Ectodermal cell (in vitro differentiated cells): ENCODE results near the gene TMF1.

Experiments used
- H3K27ac ChIP-seq: 2 replicates; pipeline ENCODE4 v1.7.0; 2013; ENCODE audit warnings: mild to moderate bottlenecking, low read depth, low read length; ENCODE audit not compliant: insufficient read depth, poor library complexity, severe bottlenecking
- H3K27me3 ChIP-seq: 2 replicates; pipeline ENCODE4 v1.7.0; 2013; ENCODE audit warnings: mild to moderate bottlenecking, low read length; ENCODE audit not compliant: insufficient read depth, control insufficient read depth, poor library complexity, severe bottlenecking
- H3K36me3 ChIP-seq: one replicate; pipeline ENCODE4 v1.7.0; 2013; ENCODE audit warnings: low read length; ENCODE audit not compliant: control insufficient read depth, insufficient read depth
- H3K4me1 ChIP-seq: one replicate; pipeline ENCODE4 v1.7.0; 2013; ENCODE audit warnings: low read length; ENCODE audit not compliant: control insufficient read depth, insufficient read depth
- H3K4me3 ChIP-seq: 2 replicates; pipeline ENCODE4 v1.7.0; 2013; ENCODE audit warnings: low read depth, low read length, control low read depth; ENCODE audit not compliant: insufficient read depth
- H3K9me3 ChIP-seq: 2 replicates; pipeline ENCODE4 v1.7.0; 2013; ENCODE audit warnings: mild to moderate bottlenecking, low read length, moderate library complexity; ENCODE audit not compliant: control insufficient read depth
- WGBS, 2 experiments: methylation state at CpG; one replicate each; pipeline ENCODE4 v1.1.7; 2013; ENCODE audit warnings: missing lambda C conversion rate in 2 of 2; 5-methylcytosine and 5-hydroxymethylcytosine counted together

TMF1 gene

DNA sequence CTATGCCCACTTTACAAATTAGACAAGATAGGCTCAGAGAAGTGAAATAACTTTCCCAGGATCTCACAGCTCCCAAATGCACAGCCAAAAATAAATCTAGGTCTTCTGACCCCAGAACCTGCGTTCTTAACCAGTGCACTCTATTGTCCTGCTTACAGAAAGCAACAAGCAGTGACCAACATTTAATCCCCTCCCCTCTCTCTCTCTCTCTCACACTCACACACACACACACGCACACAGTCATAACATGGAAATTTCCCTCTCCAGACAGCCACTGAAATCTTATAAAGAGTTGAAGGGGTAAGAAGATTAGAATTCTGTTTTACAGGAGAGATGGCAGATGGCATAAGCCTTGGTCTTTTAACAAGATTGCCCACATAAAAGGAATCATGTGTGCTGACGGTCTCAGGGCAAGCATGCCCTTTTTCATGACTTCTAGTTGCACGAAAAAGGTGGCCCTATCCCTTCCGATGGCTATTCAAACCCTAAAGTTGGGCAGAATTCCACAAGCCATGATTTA, 68.1 kb downstream of the TMF1 start:
- Histone ChIP-seq H3K27me3 (no peaks in the 10 kb centered on the region), H3K4me3 (no peak overlapping the region), H3K4me1 (no peaks in the 10 kb centered on the region), H3K9me3 (no peaks in the 10 kb centered on the region), H3K27ac (no peak overlapping the region), H3K36me3 (no peaks in the 10 kb centered on the region)
- WGBS, 2 experiments, result 91 to 94% methylated on average over 4 to 5 of the region's 5 CpGs

DNA sequence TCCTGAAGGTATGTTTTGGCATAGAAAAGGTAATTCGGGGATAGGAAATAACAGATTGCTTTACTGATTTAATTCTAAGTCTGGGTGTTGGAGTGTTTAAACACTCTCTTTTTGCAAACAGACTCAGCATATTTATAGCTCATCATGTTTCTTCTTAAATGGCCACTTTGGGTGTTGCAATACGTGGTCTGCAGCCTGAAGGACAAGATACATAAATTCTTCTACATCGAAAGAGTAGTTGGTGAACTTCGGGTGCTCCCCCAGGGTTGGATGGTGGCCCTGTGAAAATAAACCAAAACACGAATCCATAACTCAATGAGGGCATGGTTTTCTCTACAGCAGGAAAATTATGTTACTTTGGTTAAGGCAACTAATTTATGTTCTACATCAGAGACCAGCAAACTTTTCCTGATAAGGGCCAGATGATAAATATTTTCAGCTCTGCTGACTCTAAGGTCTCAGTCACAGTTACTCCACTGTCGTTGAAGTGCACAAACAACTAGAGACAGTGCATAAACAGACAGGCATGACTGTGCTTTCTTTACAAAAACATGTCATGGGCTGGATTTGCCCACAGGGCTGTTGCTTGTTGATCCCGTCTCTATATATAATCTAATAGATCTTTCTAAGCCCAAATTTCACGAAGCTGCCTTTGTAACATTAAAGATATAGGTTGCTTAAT, 74.5 kb downstream of the TMF1 start:
- no peaks in the 10 kb centered on the region for H3K27me3 ChIP-seq
- no peaks in the 10 kb centered on the region for H3K36me3 ChIP-seq
- no peak overlapping the region for H3K4me3 ChIP-seq
- H3K4me1 ChIP-seq, result no peaks in the 10 kb centered on the region
- WGBS, 2 experiments, result 93 to 97% methylated on average over 6 to 7 of the region's 8 CpGs
- no peaks in the 10 kb centered on the region for H3K9me3 ChIP-seq
- no peak overlapping the region for H3K27ac ChIP-seq

DNA sequence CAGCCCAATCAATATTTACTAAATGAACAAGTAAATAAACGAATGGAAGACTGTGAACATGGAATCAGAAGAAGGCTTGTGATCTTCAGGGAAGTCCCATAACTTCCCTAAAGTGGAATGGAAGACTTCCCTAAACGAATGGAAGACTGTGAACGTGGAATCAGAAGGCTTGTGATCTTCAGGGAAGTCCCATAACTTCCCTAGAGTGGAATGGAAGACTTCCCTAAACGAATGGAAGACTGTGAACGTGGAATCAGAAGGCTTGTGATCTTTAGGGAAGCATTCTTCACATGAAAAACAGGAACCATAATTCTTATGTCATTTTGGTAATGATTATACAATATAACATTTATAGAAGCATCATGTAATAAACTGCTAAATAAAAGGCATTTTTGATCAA, 77.4 kb downstream of the TMF1 start:
- no peak overlapping the region for H3K4me3 ChIP-seq
- H3K36me3 ChIP-seq, result no peaks in the 10 kb centered on the region
- no peaks in the 10 kb centered on the region for H3K9me3 ChIP-seq
- WGBS, 2 experiments, result 81 to 91% methylated on average over 4 to 5 of the region's 5 CpGs
- no peaks in the 10 kb centered on the region for H3K4me1 ChIP-seq
- no peak overlapping the region for H3K27ac ChIP-seq
- H3K27me3 ChIP-seq, result no peaks in the 10 kb centered on the region

DNA sequence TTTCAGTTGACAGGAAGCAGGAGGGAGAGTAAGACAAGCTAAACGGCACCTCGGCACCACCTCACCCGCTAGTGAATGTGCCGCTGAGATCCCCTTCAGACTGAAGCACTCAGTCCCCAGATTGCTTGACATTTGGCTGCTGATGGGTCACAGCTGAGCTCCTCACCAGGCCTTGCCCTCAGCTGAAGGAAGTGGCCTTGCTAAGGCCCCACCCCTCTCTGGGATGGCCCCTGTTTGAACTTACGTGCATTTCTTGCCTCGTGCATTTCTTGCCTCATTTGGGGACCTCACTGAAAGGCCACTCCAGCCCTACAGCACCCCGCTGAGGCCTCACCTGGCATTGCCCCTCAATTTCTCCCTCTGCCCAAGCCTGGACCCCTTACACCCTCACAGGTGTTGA, 78.5 kb downstream of the TMF1 start:
- no peak overlapping the region for H3K4me3 ChIP-seq
- H3K27ac ChIP-seq, result no peak overlapping the region
- no peaks in the 10 kb centered on the region for H3K4me1 ChIP-seq
- H3K27me3 ChIP-seq, result no peaks in the 10 kb centered on the region
- no peaks in the 10 kb centered on the region for H3K36me3 ChIP-seq
- H3K9me3 ChIP-seq, result no peaks in the 10 kb centered on the region
- 85 to 87% methylated on average over 7 of the region's 7 CpGs for WGBS, 2 experiments

DNA sequence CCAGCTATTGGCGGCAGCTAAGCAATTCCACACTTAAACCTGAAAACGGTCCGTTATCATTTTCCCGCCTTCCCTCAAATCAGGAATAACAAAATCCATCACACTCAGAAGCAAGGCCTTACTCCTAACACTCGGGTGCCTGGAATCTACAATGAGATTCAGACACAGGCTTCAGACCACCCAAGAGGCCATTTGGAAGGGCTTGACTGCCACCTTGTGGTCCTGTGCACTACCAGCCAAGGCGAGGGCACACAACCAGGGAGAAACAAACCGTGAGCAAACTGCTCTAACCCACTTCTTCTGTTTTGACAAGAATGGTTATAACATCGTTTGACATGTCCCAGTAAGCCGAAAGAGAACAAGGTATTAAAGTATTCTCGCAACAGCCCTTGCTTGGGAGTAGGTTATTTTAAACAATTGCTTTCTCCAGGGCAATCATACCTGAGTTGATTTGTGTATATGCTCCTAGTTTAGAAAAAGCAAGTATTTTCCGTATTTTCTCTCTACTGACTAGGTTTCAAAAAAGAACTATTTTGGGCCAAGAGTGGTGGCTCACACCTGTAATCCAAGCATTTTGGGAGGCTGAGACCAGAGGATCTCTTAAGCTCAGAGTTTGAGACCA, 79.7 kb downstream of the TMF1 start:
- H3K27ac ChIP-seq, result no peak overlapping the region
- H3K9me3 ChIP-seq, result no peaks in the 10 kb centered on the region
- WGBS, 2 experiments, result 30 to 34% methylated on average over 11 of the region's 11 CpGs
- no peaks in the 10 kb centered on the region for H3K27me3 ChIP-seq
- no peak overlapping the region for H3K4me3 ChIP-seq
- H3K36me3 ChIP-seq, result no peaks in the 10 kb centered on the region
- no peaks in the 10 kb centered on the region for H3K4me1 ChIP-seq
